Epidermal melanocyte (primary cell): ENCODE measurements around the gene SDF2L1.
"Not testable (repeated sequence)": the region's sequence is repeated elsewhere in the genome, so short reads cannot be mapped to it uniquely, and the experiment has no call there.

Source experiments
- DNase-seq: peaks from one replicate; pipeline ENCODE4 v3.0.0; 2011; ENCODE audit warnings: low spot score; ENCODE audit not compliant: insufficient read length

Gene SDF2L1

GRCh38 chr22:21686634-21687393 is 44.7 kb downstream of the SDF2L1 start:
- DNase-seq = no peak

- no peak for DNase-seq
Measured at GRCh38 chr22:21687685-21688259, 45.7 kb downstream of the SDF2L1 start.

GRCh38 chr22:21688341-21688705 is 46.2 kb downstream of the SDF2L1 start:
- no peak for DNase-seq

- no peak for DNase-seq
Measured at GRCh38 chr22:21688706-21689381, 46.7 kb downstream of the SDF2L1 start.

DNA sequence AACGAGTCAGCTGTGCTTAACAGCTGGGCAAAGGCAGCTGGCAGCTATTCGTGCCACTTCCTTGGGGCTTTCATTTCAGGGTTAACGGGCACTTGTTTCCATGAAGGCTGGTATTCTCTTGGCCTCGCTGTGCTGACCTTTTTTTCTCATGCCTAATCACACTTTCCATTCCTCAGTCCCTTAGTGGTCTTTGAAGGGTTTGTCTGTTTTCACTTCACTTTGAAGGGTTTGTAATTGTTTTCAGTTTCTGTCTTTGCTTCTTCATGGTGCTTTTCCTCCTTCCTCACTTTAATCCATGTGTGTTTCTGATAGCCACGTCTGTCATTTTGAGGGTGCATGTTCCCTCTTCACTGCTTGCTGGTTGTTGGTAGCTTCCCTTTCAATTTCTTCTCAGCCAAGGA is 48.3 kb downstream of the SDF2L1 start:
- peak; percentile 76 for DNase-seq

DNA sequence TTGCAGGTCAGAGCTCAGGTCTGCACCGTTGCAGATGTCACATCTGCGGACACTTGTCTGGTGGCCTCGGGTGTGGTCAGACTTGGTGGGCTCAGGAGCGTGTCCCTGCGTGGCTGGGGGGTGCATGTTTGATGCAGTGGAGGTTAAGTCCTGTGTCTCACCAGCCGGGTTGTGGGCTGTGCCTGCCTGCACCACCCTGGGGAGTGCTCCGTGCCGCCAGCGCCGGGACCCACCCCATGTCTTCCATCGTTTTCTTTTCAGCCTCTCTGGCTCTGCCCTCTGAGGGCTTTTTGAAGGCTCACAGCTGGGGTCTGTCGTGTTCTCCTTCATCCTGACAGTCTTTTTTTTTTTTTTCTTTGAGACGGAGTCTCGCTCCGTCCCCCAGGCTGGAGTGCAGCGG is 49.7 kb downstream of the SDF2L1 start:
- no peak for DNase-seq

DNA sequence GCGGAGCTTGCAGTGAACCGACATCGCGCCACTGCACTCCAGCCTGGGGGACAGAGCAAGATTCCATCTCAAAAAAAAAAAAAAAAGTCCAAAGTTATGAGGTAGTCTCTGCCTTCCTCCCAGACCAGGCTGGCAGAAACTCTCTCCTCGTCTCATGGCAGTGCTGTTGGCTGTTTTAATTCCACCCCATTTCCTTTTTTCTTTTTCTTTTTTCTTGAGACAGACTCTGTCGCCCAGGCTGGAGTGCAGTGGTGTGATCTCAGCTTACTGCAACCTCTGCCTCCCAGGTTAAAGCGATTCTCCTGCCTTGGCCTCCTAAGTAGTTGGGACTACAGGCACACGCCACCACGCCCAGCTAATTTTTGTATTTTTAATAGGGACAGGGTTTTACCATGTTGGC is 50.8 kb downstream of the SDF2L1 start:
- DNase-seq = not testable (repeated sequence)

- DNase-seq = no peak
Measured at GRCh38 chr22:21693333-21693998, 51.4 kb downstream of the SDF2L1 start.
